ENCODE results near the gene XPC. TPM values are rescaled to one million over a fixed set of nuclear protein-coding genes. Genes with fewer than 3 reads are reported as not detected.
A peak's percentile ranks its signal among the peaks of the same experiment; 100 is the strongest.
"Not testable (repeated sequence)": the region's sequence is repeated elsewhere in the genome, so short reads cannot be mapped to it uniquely, and the experiment has no call there.

The XPC gene
- 21.1 TPM for polyA plus RNA-seq (2013, experiment 1 of 2; ENCODE audit: insufficient read length)
- polyA plus RNA-seq (2013, experiment 2 of 2; ENCODE audit: insufficient read length), result 23.0 TPM

GRCh38 chr3:14178247-14179113 lies at the start of gene XPC, which contains the start of gene LSM3:
TSS of gene XPC (minus strand) at chr3:14178601. CDS start at chr3:14178568, 33 bp downstream.
TSS of gene LSM3 (plus strand) at chr3:14178817. CDS start at chr3:14178861, 44 bp downstream.
- DNase-seq, result peak; percentile 99

- DNase-seq, result no peak
Observed at GRCh38 chr3:14227856-14228255, 49.5 kb upstream of the XPC start.

GRCh38 chr3:14226351-14226750 lies 48.0 kb upstream of the XPC start:
- not testable (repeated sequence) for DNase-seq

- no peak for DNase-seq
Observed at GRCh38 chr3:14225421-14225820, 47.0 kb upstream of the XPC start.

DNA sequence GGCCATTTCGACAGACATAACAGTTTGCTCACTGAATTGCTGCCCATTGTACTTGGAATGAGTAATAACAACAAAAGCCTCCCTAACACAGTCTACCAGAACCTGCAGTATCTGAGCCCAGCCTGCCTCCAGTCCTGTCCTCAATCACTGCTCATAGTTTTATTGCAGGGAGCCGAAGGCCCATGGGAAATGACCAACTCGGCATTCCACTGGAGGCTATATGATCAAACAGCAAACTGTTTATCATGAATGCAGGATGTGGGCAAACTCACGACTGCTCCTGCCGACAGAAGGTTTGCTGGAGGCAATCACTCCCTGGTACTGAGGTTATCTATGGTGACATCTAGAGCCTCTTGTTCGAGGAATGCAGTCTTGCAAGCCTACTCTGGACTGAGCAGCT lies 46.5 kb upstream of the XPC start:
- peak; percentile 78 for DNase-seq

GRCh38 chr3:14223595-14223994 lies 45.2 kb upstream of the XPC start:
- DNase-seq, result no peak

- DNase-seq, result peak; percentile 58
Observed at GRCh38 chr3:14222900-14223594, 44.6 kb upstream of the XPC start.

- DNase-seq, result peak; percentile 60
Observed at GRCh38 chr3:14222457-14222856, 44.1 kb upstream of the XPC start.

- DNase-seq, result no peak
Observed at GRCh38 chr3:14221902-14222301, 43.5 kb upstream of the XPC start.

DNA sequence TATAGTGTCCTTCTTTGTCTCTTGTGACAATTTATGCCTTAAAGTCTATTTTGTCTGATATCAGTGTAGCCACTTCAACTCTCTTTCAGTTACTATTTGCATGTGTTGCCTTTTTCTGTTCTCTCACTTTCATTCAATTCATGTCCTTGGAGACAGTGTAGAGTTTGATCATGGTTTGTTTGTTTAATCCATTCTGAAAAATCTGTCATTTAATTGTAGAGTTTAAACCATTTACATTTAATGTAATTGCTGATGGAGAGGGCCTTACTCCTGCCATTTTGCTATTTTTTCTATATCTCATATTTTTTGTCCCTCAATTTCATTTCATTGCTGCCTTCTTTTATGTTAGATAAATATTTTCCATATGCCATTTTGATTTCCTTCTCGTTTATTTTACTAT lies 42.5 kb upstream of the XPC start:
- no peak for DNase-seq

- no peak for DNase-seq
Observed at GRCh38 chr3:14218355-14218754, 40.0 kb upstream of the XPC start.

GRCh38 chr3:14216257-14217048 lies 38.1 kb upstream of the XPC start:
- DNase-seq, result peak; percentile 51

DNA sequence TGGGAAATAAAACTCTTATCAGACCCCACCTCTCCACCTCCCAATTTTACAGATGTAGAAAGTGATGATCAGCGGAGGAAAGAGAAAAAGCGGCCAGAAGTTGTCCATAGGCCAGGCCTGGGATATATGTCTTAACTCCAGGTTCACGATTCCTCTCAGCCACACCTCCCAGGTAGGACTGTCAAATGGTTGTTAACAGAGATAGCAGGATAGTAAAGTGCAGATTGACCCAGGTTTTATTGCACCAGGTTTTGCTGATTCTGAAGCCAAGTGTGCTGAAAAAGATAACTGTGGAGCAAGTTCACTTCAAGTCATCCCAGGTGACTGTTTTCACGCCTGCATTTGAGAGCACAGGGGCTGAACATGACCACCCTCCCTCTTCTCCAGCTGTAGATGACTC lies 36.4 kb upstream of the XPC start:
- no peak for DNase-seq

DNA sequence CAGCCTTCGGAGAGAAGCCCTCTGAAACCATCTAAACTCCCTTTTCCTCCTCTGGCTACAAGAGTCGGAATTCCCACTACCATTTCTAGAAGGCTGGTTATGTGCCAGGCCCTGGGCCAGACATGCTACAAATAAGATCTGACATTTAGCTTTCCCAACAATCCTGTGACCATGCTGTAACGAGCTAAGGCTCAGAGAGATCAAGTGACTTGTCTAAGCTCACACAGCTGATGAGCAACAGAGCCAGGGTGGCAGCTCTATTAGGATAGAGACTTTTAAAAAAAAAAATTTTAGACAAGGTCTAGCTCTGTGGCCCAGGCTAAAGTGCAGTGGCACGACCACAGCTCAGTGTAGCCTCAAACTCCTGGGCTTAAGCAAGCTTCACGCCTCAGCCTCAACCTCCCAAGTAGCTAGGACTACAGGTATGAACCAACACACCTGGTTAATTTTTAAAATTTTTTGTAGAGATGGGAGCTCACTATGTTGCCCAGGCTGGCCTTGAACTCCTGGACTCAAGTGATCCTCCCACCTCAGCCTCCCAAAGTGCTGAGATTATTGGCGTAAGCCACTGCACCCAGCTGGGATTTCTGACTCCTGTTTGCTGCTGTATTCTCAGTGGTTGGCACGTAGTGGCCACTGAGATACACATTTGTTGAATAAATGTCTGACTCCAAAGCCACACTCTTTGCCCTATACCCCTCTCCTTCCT lies 34.8 kb upstream of the XPC start:
- DNase-seq, result no peak

GRCh38 chr3:14212032-14212431 lies 33.6 kb upstream of the XPC start:
- no peak for DNase-seq

- DNase-seq, result peak; percentile 55
Observed at GRCh38 chr3:14211621-14212020, 33.2 kb upstream of the XPC start.

DNA sequence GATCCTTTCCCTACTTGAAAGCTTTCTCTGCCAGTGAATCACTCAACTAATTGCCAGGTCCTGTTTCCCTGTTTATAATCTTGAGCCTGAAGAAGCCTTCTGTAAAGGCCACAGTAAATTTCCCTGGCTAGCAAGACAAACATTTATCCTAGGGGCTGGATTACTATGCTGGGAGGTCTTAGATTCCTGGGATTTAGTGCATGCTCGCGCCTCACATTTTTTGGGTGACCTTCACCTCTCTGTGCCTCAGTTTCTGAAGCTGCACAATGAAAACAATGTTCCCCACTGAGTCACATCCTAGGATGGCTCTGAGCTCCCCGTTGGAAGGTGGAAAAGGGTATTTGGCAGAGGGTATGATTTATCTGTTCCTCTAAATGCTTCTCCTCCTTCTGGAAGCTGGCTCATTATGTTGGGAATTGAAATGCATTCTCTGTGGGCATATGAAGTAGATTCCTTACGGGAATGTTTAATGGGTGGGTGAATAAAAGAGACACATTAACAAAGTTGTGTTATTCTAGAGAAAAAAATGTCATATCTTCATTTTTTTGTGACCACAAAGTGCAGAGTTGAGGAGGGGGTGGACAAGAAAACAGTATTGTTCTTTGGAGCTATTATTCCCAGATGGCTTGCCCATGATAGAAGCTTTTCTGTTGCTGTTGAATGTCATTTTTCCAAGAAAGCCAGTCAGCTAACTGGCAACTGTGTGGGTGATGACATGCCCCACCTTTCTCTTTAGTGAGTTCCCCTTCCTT lies 32.6 kb upstream of the XPC start:
- peak; percentile 98 for DNase-seq

DNA sequence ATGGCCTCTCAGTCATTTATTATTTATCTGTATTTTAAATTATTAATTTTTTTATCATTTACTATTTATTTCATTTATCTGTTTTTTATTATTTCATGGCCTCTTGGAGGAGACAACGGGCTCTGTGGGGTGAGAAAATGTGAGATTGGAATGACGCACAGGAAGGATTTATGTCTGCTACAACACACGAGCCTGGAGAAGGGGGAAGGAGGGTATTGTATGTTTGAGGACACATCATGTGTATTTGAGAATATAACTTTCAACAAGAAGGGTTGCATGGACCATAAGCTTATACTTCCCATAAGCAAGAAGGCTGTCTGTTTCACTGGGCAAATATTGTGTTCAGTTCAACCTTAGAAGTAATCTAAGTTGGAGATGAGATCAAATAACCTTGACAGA lies 31.9 kb upstream of the XPC start:
- no peak for DNase-seq

GRCh38 chr3:14209581-14210289 lies 31.3 kb upstream of the XPC start:
- DNase-seq, result no peak

- DNase-seq, result peak; percentile 54
Observed at GRCh38 chr3:14208977-14209394, 30.6 kb upstream of the XPC start.

- no peak for DNase-seq
Observed at GRCh38 chr3:14208168-14208567, 29.8 kb upstream of the XPC start.

Data from fibroblast of skin of back (primary cell).